ENCODE measurements around the gene TMEM115.

DNA sequence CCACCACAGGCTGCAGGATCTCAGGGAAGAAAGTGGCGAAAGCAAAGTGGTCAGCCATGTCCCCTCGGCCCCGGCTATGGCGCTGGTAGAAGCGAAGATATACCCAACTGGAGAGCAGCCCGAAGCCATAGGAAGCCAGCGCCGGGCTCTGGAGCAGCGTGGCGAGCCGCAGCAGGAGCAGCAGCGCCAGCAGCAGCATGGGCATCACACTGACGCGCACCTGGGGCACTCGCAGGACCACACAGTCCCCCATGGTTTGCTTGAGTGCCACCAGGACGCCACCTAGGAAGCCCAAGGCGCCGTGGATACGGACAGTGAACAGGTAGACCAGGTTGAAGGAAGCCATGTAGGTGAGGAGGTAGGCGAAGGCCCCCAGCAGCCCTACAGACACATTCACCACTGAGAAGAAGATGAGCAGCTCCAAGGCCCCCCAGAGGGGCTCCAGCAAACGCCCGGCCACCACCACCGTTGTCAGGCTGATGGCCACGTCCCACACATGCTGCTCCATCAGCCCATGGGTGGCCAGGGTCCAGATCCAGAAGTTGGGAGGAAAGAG, 888 bp downstream of the TMEM115 start:
- TF ChIP-seq, protein P1, sequence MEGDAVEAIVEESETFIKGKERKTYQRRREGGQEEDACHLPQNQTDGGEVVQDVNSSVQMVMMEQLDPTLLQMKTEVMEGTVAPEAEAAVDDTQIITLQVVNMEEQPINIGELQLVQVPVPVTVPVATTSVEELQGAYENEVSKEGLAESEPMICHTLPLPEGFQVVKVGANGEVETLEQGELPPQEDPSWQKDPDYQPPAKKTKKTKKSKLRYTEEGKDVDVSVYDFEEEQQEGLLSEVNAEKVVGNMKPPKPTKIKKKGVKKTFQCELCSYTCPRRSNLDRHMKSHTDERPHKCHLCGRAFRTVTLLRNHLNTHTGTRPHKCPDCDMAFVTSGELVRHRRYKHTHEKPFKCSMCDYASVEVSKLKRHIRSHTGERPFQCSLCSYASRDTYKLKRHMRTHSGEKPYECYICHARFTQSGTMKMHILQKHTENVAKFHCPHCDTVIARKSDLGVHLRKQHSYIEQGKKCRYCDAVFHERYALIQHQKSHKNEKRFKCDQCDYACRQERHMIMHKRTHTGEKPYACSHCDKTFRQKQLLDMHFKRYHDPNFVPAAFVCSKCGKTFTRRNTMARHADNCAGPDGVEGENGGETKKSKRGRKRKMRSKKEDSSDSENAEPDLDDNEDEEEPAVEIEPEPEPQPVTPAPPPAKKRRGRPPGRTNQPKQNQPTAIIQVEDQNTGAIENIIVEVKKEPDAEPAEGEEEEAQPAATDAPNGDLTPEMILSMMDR (IDR thresholded peaks at IDR 0.05; ENCODE audit: low read depth, low read length), result no peak
- TF ChIP-seq POLR2A (IDR thresholded peaks at IDR 0.05; ENCODE audit: extremely low read depth, insufficient read length) (no peak), MYC (IDR thresholded peaks at IDR 0.05; ENCODE audit: low read depth, low read length) (no peak)
- TF ChIP-seq, protein P2, sequence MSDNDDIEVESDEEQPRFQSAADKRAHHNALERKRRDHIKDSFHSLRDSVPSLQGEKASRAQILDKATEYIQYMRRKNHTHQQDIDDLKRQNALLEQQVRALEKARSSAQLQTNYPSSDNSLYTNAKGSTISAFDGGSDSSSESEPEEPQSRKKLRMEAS (IDR thresholded peaks at IDR 0.05; ENCODE audit: low read depth, low read length), result no peak

Data from NB4 (cell line).